ENCODE data around the gene CNIH2.

DNA sequence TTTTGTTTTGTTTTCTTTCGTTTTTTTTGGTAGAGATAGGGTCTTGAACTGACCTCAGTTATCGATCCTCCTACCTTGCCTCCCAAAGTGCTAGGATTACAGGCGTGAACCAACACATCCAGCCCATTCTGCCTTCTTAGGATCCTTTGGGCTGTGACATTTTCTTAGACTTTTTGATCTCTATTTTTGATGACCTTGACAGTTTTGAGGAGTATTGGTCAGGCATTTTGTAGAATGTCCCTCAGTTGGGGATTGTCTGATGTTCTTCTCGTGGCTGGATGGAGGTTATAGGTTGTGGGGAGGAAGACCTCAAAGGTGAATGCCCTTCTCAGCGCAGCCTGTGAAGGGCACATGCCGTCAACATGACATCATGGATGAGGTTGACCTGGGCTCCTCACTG, 29.1 kb upstream of the CNIH2 start:
- TF ChIP-seq, protein P1, sequence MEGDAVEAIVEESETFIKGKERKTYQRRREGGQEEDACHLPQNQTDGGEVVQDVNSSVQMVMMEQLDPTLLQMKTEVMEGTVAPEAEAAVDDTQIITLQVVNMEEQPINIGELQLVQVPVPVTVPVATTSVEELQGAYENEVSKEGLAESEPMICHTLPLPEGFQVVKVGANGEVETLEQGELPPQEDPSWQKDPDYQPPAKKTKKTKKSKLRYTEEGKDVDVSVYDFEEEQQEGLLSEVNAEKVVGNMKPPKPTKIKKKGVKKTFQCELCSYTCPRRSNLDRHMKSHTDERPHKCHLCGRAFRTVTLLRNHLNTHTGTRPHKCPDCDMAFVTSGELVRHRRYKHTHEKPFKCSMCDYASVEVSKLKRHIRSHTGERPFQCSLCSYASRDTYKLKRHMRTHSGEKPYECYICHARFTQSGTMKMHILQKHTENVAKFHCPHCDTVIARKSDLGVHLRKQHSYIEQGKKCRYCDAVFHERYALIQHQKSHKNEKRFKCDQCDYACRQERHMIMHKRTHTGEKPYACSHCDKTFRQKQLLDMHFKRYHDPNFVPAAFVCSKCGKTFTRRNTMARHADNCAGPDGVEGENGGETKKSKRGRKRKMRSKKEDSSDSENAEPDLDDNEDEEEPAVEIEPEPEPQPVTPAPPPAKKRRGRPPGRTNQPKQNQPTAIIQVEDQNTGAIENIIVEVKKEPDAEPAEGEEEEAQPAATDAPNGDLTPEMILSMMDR (IDR thresholded peaks at IDR 0.05; ENCODE audit: poor library complexity, severe bottlenecking) = no peak
- TF ChIP-seq EZH2 (IDR thresholded peaks at IDR 0.05; ENCODE audit: borderline replicate concordance, insufficient read depth, low read length, poor library complexity, severe bottlenecking) (no peak), MXI1 (conservative IDR thresholded peaks at IDR 0.05; ENCODE audit: poor library complexity, severe bottlenecking) (no peak), POLR2AphosphoS5 (IDR thresholded peaks at IDR 0.05) (no peak), RAD21 (conservative IDR thresholded peaks at IDR 0.05) (no peak)
- TF ChIP-seq, protein P2, sequence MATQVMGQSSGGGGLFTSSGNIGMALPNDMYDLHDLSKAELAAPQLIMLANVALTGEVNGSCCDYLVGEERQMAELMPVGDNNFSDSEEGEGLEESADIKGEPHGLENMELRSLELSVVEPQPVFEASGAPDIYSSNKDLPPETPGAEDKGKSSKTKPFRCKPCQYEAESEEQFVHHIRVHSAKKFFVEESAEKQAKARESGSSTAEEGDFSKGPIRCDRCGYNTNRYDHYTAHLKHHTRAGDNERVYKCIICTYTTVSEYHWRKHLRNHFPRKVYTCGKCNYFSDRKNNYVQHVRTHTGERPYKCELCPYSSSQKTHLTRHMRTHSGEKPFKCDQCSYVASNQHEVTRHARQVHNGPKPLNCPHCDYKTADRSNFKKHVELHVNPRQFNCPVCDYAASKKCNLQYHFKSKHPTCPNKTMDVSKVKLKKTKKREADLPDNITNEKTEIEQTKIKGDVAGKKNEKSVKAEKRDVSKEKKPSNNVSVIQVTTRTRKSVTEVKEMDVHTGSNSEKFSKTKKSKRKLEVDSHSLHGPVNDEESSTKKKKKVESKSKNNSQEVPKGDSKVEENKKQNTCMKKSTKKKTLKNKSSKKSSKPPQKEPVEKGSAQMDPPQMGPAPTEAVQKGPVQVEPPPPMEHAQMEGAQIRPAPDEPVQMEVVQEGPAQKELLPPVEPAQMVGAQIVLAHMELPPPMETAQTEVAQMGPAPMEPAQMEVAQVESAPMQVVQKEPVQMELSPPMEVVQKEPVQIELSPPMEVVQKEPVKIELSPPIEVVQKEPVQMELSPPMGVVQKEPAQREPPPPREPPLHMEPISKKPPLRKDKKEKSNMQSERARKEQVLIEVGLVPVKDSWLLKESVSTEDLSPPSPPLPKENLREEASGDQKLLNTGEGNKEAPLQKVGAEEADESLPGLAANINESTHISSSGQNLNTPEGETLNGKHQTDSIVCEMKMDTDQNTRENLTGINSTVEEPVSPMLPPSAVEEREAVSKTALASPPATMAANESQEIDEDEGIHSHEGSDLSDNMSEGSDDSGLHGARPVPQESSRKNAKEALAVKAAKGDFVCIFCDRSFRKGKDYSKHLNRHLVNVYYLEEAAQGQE (IDR thresholded peaks at IDR 0.05; ENCODE audit: borderline replicate concordance) = no peak

Data from neural cell (in vitro differentiated cells).